Loucy (cell line): ENCODE measurements around the gene TLK1.

Experiments
- CTCF ChIP-seq: fragments of 200-600 bp; sonication (generic); conservative IDR thresholded peaks from 2 replicates; pipeline ENCODE4 v1.5.1; 2014; ENCODE audit warnings: mild to moderate bottlenecking, antibody characterized with exemption, low read length
- EZH2phosphoT487 ChIP-seq: fragments of 200-600 bp; IDR thresholded peaks from 2 replicates; pipeline ENCODE4 v1.6.1; 2018; ENCODE audit warnings: antibody characterized with exemption, mild to moderate bottlenecking, moderate library complexity, borderline replicate concordance

GRCh38 chr2:171132086-171132485 is 28.6 kb downstream of the TLK1 start:
- TF ChIP-seq CTCF: no peak
- no peak for TF ChIP-seq EZH2phosphoT487
